HG03135 (cell line): Measurements from ENCODE around the gene IL10RB.

ENCODE experiments used
- ATAC-seq: cut with Tn5 transposase; IDR thresholded peaks from one replicate; pipeline ENCODE4 v1.9.1; 2021; ENCODE audit warnings: mild to moderate bottlenecking, moderate library complexity; ENCODE audit not compliant: unreplicated experiment

The IL10RB gene

DNA sequence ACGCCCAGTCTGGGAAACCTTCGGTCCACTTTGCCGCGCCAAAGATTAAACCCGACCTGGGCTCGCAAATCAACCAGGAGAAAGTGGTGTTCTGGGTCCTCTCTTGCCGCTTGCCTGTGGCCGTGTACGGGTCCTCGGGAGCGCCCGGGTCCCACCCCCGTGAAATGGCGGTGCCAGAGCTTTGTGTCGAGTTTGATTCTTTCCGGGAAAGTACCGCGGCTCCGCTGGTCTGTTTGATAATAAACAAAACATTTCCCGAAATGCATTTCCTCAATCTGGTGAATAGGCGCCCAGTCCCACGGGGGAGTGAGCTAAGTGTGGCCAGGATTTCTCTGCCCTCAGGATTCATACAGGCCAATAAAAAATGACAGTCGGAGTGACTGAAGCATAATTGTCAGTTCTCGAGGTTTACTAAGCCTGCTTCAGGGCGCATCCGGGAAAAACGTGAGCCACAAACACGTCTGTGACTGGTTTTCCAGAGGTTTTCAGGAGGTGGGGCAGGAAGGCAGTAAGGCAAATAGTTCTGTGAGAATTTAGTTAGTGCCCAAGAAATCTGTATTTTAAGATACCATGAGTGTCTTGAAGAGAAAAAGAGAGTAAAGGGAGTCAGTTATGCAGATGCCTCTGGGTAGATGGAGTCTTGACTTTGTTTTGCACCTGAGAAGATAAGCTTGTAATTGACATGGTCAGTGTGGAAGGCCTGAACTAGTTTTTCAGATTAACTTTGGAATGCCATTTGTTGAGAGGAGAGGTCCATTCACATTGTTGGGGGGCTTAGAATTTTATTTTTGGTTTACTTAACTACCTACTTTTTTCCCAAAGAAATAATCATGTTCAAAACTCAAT is 59.3 kb downstream of the IL10RB start:
- ATAC-seq = peak; percentile 36

DNA sequence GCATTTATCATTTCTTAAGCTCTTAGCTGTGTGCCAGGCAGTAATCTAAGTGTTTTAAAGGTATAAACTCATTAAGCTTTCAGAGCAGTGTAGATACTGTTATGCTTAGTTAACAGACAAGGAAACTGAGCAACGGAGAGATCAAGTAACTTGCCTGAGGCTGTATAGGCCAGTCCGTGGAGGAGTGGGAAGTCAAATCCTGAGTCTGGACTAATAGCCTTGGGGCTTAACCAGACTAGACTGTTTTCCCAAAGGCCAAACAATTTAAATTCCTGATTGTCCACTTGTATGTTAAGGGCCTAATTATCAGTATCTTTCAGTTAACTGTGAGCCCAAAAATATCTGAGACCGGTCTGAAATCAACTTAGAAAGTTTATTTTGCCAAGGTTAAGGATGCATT is 61.2 kb downstream of the IL10RB start:
- ATAC-seq = no peak

DNA sequence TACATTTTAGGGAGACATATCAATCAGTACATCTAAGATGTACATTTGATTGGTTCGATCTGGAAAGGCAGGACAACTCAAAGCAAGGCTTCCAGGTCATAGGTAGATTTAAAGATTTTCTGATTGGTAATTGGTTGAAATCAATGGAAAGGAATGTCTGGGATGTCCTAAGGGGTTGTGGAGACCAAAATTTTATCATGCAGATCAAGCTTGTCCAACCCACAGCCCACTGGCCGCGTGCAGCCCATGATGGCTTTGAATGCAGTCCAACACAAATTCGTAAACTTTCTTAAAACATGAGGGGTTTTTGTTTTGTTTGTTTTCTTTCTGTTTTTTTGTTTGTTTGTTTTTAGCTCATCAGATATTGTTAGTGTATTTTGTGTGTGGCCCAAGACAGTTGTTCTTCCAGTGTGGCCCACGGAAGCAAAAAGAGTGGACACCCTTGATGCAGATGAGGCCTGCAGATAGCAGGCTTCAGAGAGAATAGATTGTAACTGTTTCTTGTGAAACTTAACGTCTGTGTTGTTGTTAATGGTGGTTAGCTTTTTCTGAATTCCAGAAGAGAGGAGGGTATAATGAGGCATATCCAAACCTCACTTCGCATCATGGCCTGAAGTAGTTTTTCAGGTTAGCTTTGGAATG is 61.7 kb downstream of the IL10RB start:
- ATAC-seq = no peak

DNA sequence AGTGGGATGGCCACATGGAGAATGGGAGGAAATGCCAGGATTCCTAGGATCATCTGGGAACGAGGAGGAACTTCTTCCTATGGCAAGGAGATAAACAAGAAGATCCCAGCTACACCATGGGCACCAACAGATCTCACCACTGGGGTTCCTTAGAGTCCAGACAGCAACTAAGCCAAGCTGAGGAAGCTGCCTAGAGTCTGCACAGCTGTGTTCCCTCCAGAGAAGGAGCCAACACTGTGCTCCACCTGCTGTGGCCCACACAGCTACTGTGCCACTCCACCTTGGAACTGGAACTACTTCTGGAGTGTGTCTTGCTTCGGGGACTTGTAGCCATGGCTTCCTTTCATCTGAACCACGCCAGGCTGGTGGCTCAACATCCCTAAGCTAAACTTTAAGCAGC is 64.6 kb downstream of the IL10RB start:
- ATAC-seq = no peak

DNA sequence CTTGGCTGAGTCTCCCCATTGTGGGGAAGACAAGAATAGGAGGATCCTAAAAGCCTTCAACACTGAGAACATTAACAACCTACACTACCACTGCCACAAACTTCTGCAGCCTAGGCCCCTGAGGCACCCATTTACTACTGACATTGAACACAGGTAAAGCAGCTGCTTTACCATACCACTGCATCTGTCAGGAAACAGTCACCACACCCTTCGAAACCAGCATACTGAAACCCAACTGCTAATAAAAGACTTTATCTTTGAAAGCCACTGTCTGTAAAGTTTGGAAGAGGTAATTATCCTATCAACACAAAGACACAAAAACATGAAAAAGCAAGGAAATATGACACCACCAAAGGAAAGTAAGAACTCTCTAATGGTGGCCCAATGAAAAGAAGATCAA is 66.0 kb downstream of the IL10RB start:
- peak; percentile 79 for ATAC-seq

DNA sequence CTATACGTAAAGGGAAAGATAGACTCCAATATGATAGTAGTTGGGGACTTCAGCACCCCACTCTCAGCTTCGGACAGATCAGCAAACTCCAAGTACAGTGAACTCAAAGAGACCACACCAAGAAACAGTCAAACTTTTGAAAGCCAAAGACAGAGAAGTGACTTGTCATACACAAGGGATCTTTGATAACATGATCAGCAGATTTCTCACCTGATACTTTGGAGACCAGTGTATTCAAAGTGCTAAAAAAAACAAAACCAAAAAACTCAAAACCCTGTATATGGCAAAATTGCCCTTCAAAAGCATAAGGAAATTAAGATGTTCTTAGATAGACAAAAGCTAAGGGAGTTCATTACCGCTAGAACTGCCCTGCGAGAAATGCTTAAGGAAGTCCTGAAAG is 68.0 kb downstream of the IL10RB start:
- ATAC-seq = no peak

DNA sequence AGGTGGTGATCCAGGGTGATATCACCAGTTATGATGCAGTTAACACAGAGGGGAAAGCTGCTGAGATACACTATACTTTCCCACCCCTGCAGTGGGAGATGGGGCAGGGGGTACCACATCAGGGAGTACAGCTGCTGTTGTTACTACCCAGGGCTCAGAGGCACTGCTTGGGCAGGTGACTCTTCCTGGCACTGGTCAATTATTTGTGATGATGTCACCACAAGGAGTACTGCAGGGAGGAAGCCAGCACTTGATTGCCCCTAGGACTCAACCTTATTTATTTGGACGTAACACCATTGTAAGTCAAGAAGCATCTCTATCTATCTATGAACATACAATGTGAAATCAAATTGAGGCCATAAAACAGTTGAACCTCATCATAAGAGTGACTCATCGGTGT is 68.7 kb downstream of the IL10RB start:
- ATAC-seq = no peak

DNA sequence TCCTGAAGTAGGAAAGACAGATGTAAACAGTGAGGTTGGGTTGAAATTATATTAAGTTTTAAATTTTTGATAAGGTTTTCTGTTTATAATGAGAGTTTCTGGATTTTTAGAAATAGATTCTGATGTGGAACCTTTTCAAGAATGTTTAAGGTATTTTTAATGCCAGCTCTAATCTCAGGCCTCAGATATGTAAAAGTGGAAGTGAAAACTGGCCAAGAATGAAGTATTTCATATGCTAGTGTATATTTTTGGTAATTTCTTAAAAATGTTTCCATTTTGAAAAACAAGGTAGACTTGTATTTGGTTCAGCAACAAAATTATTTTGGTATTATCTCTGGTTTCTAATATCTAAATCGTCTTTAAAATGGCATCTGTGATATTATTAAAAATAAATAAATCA is 73.0 kb downstream of the IL10RB start:
- ATAC-seq = no peak

DNA sequence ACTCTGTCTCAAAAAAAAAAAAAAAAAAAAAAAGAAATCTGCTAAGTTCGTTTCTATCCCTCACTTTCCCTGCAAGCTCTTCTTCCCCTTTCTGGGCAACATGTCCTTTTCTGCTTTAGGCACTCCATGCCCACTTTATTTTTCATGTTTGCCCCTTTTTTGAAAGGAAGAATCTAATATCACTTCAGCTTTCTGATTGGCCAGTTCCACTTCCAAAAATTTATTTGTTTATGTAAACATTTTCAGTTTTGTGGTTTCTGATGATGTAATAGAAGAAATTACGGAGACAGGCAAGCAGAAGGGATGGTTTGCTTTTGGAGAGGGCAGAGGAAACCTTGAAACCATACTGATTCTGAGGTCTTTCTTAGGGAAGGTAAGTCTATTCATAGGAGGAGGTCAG is 73.8 kb downstream of the IL10RB start:
- ATAC-seq = no peak

DNA sequence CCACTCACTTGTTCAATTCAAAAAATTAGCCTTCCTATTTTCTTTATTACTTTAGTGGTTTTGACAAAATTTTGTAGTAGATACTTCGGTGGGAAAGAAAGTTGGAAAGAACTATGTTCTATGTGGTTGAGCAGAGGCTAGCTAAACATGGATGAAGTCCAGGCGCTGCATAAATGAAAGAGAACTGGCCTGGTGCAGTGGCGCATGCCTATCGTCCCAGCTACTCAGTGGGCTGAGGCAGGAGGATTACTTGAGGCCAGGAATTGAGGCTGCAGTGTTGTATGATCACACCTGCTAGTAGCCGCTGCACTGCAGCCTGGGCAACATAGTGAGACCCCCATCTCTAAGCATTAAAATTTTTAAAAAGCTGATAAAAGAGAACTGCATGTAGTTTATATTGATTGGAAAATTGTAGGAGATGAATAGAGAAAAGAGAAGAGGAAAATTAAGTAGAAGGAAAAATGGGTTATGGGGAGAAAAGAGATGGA is 79.6 kb downstream of the IL10RB start:
- ATAC-seq = no peak
